Stimulated activated CD4-positive, alpha-beta T cell treated with anti-CD3 and anti-CD28 coated beads, Interleukin-1b, Interleukin-23, amount 100 ng/mL, for 48 hours (primary cell): ENCODE results near the gene ECI2.
"Not testable (repeated sequence)": the region's sequence is repeated elsewhere in the genome, so short reads cannot be mapped to it uniquely, and the experiment has no call there.

ENCODE experiments used
- DNase-seq: peaks from one replicate; pipeline ENCODE4 v3.0.0-alpha.2; 2020

ECI2 gene

DNA sequence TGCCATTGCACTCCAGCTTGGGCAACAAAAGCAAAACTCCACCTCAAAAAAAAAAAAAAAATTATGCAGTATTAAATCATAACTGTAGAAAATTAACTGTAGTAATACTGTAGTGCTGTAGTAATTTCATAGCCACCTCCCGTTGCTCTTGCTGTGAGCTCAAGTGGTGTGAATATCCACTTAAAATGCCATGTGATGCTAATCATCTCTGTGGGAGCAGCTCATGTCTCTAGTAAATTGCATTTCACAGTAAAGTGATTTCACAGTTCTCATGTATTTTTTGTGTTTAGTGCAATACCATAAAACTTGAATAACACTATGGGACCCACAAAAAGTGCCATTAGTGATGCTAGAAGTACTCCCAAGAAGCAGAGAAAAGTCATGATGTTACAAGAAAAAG lies 42.1 kb downstream of the ECI2 start:
- DNase-seq, result no peak

DNA sequence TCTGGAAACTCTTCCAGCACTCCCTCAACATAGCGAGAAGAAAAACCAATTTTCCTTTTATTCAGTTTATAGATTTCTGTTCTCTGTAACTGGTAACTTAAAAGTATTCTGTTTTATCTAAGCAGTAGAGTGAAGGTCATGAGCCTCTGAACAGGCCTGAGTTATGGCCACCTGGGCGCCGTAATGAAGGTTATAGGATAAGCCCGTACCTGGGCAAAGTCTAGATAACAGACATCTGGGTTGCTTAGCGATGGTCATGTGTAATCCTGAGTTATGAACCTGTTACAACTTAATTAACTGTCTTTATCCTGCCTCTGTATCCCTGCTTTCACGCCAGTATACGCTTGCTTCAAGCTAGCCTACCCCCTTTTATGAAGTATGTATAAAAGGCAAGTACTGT lies 43.4 kb downstream of the ECI2 start:
- no peak for DNase-seq

DNA sequence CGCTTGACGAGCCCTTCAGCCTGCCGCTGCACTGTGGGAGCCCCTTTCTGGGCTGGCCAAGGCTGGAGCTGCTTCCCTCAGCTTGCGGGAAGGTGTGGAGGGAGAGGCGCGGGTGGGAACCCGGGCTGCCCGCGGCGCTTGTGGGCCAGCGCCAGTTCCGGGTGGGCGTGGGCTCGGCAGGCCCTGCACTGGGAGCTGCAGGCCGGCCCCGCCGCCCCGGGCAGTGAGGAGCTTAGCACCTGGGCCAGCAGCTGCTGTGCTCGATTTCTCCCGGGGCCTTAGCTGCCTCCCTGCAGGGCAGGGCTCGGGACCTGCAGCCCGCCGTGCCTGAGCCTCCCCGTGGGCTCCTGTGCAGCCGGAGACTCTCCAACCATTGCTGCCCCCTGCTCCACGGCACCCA lies 45.3 kb downstream of the ECI2 start:
- not testable (repeated sequence) for DNase-seq

DNA sequence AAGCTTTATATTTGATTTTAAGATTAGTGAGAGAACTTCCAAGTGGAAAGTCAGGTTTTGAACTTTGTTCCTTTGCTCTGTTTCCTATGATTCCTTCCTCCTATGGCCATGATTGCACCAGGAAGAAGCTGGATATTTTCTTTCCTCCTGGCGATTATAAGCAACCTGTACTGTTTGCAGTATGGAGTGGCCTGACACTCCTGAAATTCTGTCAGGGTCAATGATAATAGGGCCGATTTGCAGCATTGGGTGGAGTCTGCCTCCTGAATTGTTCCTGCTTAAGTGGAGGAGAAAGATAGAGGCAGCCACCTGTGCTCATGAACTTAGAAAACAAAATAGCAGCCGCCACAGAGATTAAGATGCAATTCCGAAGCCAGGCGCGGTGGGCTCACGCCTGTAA lies 46.7 kb downstream of the ECI2 start:
- no peak for DNase-seq

DNA sequence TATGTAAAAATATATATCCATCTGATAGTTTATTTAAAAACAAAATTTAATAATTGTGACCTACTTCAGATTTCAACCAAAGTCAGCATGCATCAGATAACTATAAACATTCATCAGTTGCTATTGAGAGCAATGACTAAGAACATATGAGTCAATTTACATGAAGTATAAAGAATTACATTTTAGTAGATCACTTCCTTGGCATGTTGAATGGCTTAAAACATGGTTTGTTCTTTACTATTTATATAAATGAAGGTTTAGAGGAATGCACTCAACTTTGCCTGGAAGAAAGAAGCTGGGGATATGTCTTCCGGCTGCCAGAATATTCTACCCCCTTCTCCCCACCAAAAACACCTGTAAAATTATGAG lies 50.1 kb downstream of the ECI2 start:
- DNase-seq, result no peak

DNA sequence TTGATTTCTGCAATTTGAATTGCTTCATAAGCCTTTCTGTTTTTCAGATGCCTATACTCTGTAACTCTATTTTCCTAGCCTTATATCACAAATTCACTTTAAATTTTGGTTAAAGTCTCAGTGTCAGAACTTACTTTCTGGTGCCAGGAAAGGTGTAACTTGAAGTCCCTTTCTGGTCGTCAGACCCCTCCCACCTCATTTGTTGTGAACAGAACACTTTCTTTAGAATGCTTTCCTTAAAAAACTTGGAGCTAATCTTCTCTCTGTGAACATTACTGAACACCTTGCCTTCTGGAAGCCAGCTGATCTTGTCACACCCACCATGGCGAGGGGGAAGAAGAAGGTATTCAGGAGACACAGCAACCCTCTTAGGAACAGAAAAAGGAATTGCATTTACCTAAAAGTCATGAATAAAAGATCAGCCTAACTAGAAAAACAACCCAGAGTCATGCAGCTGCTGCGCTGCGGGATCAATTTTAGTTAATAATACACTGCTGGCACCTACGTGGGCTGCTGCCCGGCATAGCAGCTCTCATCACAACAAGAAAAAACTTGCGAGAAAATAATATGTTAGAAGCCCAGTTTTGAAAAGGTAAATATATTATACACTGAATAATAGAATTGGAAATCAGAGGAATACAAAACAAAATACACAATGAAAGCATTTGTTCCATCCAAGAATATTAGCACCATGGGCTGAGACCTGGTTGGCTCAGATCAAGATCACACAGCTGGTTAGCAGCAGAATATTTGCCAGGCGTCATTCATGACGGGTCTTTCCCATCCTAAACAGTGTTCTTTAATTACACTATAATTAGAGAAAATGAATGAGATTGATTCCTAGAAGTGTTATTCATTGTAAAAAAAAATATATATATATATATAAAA lies 50.7 kb downstream of the ECI2 start:
- DNase-seq, result no peak

DNA sequence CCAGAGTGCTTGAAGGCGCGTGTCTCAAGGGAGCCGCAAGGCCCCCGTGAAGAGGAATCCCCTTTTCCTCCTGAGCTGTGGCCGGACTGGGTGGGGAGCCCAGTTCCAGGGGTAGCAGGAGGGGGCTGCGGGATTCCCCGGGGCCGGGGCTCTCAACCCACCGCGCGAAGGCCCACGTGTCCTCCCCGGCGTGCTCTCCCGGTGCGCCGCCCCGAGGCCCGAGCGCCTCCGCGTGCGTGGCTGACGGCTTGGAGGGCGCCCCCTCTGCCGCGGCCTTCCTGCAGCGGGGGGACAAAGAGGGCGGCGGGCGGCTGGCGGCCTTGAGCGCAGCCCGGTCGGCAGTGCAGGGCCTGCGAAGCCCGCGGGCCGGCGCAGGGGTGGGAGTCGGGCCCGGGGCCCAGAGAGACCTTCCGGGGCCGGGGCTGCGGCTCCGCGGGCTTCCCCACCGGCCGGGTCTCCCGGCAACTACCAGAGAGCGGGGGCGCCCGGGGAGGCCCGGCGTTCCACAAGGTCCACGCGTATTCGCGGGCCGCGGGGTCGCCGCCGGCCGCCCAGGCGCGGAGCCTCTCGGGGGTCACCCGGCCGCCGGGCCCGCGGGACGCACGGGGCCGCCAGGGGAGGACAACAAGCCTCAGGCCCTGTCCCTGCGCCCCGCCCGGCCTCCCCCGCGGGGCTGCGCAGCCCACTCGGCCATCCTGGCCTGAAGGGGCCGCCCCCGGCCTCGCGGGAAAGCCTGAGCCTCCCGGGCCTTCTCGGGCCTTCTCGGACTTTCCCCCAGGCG lies 56.5 kb downstream of the ECI2 start, which contains the start of gene FAM217A:
FAM217A (minus strand) TSS at position 447 of the 781 bp plus-strand sequence. CDS start 1,723 bp downstream, outside the sequence.
- no peak for DNase-seq

DNA sequence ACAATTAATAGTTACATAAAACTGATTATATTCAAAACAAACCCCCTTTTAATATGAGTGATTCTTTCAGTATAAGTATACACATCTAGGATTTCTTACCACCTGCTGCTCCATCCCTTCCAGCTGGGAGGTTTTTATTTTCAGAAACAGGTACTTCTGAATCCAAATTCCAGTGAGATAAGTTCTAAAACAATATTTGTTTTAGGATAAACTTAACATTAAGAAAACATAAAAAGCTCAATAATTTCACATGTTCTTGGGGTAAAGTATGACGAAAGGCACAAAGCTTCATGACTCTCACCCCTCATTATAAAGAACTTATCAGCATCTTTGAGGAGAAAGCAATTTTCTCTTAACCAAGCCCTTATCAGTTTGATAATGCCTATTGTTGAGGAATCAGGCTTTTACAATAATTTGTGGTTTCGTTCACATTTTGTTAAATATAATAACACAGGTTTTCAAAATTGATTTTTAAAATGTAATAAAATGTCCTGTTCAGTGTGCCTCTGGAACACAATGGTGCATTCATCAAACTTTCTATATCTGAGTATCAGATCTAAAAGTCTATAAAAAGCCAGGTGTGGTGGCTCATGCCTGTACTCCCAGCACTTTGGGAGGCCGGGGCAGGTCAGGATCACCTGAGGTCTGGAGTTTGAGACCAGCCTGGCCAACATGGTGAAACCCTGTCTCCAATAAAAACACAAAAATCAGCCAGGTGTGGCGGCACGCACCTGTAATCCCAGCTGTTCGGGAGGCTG lies 60.7 kb downstream of the ECI2 start:
- no peak for DNase-seq

DNA sequence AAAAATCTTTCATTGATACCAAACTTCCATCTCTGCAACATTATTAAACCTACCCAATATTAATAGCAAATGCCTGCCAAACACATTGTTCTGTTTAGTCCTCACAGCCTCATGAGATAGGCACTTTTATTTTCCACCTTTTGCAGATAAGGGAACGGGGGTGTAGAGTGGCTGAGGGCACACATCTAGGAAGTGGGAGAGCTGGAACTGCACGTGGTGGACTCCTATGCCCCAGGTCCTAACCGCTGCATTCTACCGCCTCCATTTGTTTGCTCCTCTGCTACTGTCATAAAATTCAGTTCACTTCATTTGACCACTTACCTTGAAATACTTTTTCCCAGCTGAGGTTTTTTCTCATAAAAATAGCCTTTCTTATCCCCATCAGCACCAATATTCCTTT lies 64.0 kb downstream of the ECI2 start:
- no peak for DNase-seq

DNA sequence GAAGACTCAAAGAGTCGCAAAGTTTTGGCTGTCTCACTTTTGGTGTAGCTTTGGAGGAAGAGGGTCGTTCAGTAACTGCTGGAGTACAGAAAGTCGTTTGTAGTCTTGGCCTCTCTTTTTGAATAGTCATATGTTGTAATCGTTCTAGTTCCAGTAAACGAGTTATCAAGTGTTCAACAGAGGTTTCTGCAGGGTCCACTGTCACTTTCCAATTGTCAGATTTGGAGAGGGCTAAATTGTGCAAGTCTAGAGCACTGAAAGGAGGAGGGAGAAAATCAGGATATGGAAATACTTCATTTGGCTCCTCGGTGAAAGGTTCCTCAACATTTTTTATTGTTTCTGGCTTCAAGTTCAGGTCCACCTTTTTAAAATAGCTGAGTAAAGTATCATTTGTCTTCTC lies 66.2 kb downstream of the ECI2 start:
- DNase-seq, result no peak

DNA sequence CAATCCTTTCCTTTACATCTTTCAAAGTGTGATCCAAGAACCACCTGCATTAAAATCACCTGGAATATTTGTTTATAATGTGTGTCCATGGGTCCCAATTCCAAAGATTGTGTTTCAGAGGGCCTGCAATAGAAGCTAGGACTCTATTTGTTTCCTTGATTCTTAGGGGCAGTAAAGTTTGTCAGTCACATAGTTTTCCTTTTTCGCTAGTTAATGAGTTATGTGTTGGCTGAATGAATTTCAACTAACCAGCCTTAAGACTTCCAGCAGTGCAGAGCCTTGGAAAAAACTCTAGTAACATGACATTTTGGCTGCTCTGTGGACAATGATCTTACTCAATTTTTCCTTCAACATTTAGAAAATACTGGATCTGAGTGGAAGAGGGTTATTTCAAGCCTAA lies 67.7 kb downstream of the ECI2 start:
- DNase-seq, result no peak

DNA sequence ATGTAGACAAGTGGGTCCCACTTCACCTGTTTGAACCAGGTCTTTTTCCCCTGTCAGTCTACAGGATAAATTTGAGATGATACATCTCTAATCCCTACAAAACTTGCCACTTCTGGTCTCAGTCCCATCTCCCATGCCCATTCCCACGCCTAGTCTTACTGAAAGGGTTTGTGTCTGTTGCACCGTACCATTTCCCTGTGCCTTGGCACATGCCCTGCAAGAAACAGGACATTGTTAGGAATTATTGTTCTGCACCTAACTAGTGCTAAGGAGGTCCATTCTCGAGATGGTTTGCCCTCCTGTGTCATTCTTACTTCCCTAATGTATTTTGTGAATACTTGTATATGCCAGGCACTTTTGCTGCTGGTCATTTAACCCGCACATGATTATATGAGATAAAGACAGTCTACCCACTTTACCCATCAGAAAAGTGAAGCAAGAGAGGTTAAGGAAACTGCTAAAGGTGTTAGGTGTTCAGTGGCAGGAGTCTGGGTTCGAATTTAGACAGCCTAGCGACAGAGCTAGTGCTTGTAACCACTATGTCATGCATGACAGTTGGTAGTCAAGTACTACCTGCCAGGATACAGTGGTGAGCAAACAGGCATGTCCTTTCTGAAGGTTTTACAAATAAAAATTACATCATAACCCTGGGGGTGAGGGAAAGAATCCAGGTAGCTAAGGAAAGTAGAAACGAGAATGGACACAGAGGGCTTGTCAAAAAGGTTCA lies 69.2 kb downstream of the ECI2 start:
- DNase-seq, result no peak
